ENCODE measurements around the gene LDB2.

LDB2 gene

DNA sequence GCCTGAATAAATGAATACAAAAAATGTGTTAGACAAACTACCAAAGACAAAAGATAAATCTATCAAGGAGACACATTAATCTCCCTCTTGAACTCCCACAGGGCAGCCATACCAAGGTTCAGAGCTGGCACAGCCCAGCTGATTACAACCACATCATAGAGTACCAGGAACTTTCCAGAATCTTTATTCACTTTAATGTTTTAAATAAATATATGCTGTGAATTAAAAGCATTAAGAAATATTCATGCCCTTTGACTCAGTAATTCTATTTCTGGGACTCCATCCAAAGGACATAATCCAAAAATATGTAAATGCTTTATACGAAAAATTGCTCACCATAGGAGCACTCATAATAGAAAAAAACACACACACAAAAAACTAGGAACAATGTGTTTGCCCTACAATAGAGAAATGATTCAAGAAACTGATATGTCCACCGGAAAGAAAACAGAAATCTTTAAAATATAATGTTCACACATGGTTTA, 126.0 kb downstream of the LDB2 start:
- TF ChIP-seq ZBTB7A (IDR thresholded peaks at IDR 0.05; ENCODE audit: low read depth) = no peak
- TF ChIP-seq, protein P1, sequence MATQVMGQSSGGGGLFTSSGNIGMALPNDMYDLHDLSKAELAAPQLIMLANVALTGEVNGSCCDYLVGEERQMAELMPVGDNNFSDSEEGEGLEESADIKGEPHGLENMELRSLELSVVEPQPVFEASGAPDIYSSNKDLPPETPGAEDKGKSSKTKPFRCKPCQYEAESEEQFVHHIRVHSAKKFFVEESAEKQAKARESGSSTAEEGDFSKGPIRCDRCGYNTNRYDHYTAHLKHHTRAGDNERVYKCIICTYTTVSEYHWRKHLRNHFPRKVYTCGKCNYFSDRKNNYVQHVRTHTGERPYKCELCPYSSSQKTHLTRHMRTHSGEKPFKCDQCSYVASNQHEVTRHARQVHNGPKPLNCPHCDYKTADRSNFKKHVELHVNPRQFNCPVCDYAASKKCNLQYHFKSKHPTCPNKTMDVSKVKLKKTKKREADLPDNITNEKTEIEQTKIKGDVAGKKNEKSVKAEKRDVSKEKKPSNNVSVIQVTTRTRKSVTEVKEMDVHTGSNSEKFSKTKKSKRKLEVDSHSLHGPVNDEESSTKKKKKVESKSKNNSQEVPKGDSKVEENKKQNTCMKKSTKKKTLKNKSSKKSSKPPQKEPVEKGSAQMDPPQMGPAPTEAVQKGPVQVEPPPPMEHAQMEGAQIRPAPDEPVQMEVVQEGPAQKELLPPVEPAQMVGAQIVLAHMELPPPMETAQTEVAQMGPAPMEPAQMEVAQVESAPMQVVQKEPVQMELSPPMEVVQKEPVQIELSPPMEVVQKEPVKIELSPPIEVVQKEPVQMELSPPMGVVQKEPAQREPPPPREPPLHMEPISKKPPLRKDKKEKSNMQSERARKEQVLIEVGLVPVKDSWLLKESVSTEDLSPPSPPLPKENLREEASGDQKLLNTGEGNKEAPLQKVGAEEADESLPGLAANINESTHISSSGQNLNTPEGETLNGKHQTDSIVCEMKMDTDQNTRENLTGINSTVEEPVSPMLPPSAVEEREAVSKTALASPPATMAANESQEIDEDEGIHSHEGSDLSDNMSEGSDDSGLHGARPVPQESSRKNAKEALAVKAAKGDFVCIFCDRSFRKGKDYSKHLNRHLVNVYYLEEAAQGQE (IDR thresholded peaks at IDR 0.05; ENCODE audit: low read depth) = no peak
- TF ChIP-seq NFIC (IDR thresholded peaks at IDR 0.05) = no peak
- TF ChIP-seq, protein P2, sequence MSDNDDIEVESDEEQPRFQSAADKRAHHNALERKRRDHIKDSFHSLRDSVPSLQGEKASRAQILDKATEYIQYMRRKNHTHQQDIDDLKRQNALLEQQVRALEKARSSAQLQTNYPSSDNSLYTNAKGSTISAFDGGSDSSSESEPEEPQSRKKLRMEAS (IDR thresholded peaks at IDR 0.05) = no peak
- no peak for TF ChIP-seq CEBPB (IDR thresholded peaks at IDR 0.05)
- TF ChIP-seq, protein P3, sequence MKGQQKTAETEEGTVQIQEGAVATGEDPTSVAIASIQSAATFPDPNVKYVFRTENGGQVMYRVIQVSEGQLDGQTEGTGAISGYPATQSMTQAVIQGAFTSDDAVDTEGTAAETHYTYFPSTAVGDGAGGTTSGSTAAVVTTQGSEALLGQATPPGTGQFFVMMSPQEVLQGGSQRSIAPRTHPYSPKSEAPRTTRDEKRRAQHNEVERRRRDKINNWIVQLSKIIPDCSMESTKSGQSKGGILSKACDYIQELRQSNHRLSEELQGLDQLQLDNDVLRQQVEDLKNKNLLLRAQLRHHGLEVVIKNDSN (IDR thresholded peaks at IDR 0.05) = no peak
- TF ChIP-seq TCF12 (IDR thresholded peaks at IDR 0.05; ENCODE audit: low read depth) = no peak
- no peak for TF ChIP-seq TEAD4 (IDR thresholded peaks at IDR 0.05)
- TF ChIP-seq TAF1 (IDR thresholded peaks at IDR 0.05; ENCODE audit: low read depth) = no peak
- TF ChIP-seq YY1 (IDR thresholded peaks at IDR 0.05; ENCODE audit: low read depth) = no peak
- TF ChIP-seq RAD21 (IDR thresholded peaks at IDR 0.05; ENCODE audit: low read depth) = no peak
- no peak for TF ChIP-seq EGR1 (IDR thresholded peaks at IDR 0.05)
- no peak for TF ChIP-seq CREB1 (IDR thresholded peaks at IDR 0.05; ENCODE audit: low read depth)

DNA sequence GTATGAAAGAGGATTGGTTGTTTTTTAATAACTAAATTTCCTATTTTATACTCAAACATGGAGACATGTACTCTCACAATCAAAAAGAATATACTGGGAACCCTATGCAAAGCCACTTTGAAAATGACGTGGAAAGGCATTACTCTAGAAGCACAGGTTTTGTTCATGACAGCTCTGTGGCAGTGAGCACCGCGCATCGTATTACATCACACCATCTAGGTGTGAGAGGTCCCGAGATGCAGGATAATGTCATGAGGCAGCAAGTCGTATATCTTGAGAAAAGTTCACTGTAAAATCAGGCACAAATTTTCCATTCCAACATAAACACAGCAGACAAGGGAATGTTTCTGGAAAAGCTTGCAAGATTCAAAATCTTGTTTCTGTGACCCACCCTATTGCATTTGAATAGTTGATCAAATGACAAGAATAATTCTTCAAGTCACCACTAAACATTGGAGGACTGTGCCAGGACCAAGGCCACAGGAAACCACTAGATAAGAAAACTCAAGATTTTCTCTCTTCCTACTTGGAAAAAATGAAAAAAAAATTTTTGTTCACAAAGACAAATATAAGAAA, 127.6 kb downstream of the LDB2 start:
- TF ChIP-seq YY1 (IDR thresholded peaks at IDR 0.05; ENCODE audit: low read depth) (no peak), RAD21 (IDR thresholded peaks at IDR 0.05; ENCODE audit: low read depth) (no peak), CEBPB (IDR thresholded peaks at IDR 0.05) (no peak), ZBTB7A (IDR thresholded peaks at IDR 0.05; ENCODE audit: low read depth) (no peak), TCF12 (IDR thresholded peaks at IDR 0.05; ENCODE audit: low read depth) (no peak), TEAD4 (IDR thresholded peaks at IDR 0.05) (no peak), EGR1 (IDR thresholded peaks at IDR 0.05) (no peak), CREB1 (IDR thresholded peaks at IDR 0.05; ENCODE audit: low read depth) (no peak), EP300 (IDR thresholded peaks at IDR 0.05; ENCODE audit: borderline replicate concordance) (no peak), FOXM1 (IDR thresholded peaks at IDR 0.05; ENCODE audit: borderline replicate concordance, low read depth) (no peak), TAF1 (IDR thresholded peaks at IDR 0.05; ENCODE audit: low read depth) (no peak), NFIC (IDR thresholded peaks at IDR 0.05) (no peak)
- TF ChIP-seq, protein P2 (IDR thresholded peaks at IDR 0.05) = no peak
- TF ChIP-seq, protein P1 (IDR thresholded peaks at IDR 0.05; ENCODE audit: low read depth) = no peak
- TF ChIP-seq, protein P3 (IDR thresholded peaks at IDR 0.05) = no peak

DNA sequence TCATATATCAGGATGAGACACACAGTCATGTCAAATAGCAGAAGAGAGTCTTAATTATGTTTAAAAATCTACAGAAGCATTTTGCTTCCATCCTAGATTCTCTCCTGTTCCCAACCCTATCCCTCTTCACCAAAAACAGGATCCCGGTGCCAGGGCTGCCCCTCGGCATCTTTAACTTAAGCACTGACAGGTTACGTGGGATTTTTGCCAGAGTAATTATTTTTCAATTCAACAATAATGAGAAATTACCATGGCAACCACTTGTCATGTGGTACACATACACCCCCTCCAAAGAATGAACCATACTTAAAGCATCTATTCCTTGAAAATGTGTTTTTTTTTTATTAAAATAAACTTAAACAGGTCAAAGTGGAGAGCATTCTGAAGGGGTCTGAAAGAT, 130.6 kb downstream of the LDB2 start:
- TF ChIP-seq YY1 (IDR thresholded peaks at IDR 0.05; ENCODE audit: low read depth) (no peak), CEBPB (IDR thresholded peaks at IDR 0.05) (no peak), ZBTB7A (IDR thresholded peaks at IDR 0.05; ENCODE audit: low read depth) (no peak), TEAD4 (IDR thresholded peaks at IDR 0.05) (no peak), NFIC (IDR thresholded peaks at IDR 0.05) (no peak), CREB1 (IDR thresholded peaks at IDR 0.05; ENCODE audit: low read depth) (no peak), EP300 (IDR thresholded peaks at IDR 0.05; ENCODE audit: borderline replicate concordance) (no peak), TAF1 (IDR thresholded peaks at IDR 0.05; ENCODE audit: low read depth) (no peak), EGR1 (IDR thresholded peaks at IDR 0.05) (no peak), TCF12 (IDR thresholded peaks at IDR 0.05; ENCODE audit: low read depth) (no peak), RAD21 (IDR thresholded peaks at IDR 0.05; ENCODE audit: low read depth) (no peak), FOXM1 (IDR thresholded peaks at IDR 0.05; ENCODE audit: borderline replicate concordance, low read depth) (no peak)
- TF ChIP-seq, protein P3 (IDR thresholded peaks at IDR 0.05) = no peak
- TF ChIP-seq, protein P2 (IDR thresholded peaks at IDR 0.05) = no peak
- TF ChIP-seq, protein P1 (IDR thresholded peaks at IDR 0.05; ENCODE audit: low read depth) = no peak
